Mesothelial cell of epicardium (in vitro differentiated cells): Measurements from ENCODE around the gene SAPCD1. TPM values are rescaled to one million over a fixed set of nuclear protein-coding genes. Genes with fewer than 3 reads are reported as not detected.

ENCODE experiments used
- DNase-seq, 2 experiments: peaks; one replicate each; pipeline ENCODE4 v3.0.0; 2021; ENCODE audit warnings: low spot score in 2 of 2; ENCODE audit not compliant: unreplicated experiment in 2 of 2
- H3K27ac Mint-ChIP-seq: 2 replicates; pipeline ENCODE4 v1.8.0; 2021; ENCODE audit warnings: mixed read lengths
- H3K27me3 Mint-ChIP-seq: 2 replicates; pipeline ENCODE4 v1.8.0; 2021; ENCODE audit warnings: low read depth, mixed read lengths
- H3K36me3 Mint-ChIP-seq: 2 replicates; pipeline ENCODE4 v1.8.0; 2021; ENCODE audit warnings: mixed read lengths
- H3K4me1 Mint-ChIP-seq: 2 replicates; pipeline ENCODE4 v1.8.0; 2021; ENCODE audit warnings: mixed read lengths
- H3K4me3 Mint-ChIP-seq: 2 replicates; pipeline ENCODE4 v1.8.0; 2021; ENCODE audit warnings: mild to moderate bottlenecking, moderate library complexity, mixed read lengths
- H3K9me3 Mint-ChIP-seq: 2 replicates; pipeline ENCODE4 v1.8.0; 2021; ENCODE audit warnings: mixed read lengths
- total RNA-seq: library from RNA; stranded (reverse); gene quantifications from 3 replicates; pipeline ENCODE4 v1.2.1, GENCODE V29; 2021
- TF ChIP-seq, protein P1 (sequence below): fragments of 200-600 bp; sonication (generic); IDR thresholded peaks from one replicate; pipeline ENCODE4 v1.5.0; 2021; ENCODE audit warnings: antibody characterized with exemption; ENCODE audit not compliant: unreplicated experiment

Gene SAPCD1
- total RNA-seq, 1 donor from 2014 or later = 12.8 TPM

DNA sequence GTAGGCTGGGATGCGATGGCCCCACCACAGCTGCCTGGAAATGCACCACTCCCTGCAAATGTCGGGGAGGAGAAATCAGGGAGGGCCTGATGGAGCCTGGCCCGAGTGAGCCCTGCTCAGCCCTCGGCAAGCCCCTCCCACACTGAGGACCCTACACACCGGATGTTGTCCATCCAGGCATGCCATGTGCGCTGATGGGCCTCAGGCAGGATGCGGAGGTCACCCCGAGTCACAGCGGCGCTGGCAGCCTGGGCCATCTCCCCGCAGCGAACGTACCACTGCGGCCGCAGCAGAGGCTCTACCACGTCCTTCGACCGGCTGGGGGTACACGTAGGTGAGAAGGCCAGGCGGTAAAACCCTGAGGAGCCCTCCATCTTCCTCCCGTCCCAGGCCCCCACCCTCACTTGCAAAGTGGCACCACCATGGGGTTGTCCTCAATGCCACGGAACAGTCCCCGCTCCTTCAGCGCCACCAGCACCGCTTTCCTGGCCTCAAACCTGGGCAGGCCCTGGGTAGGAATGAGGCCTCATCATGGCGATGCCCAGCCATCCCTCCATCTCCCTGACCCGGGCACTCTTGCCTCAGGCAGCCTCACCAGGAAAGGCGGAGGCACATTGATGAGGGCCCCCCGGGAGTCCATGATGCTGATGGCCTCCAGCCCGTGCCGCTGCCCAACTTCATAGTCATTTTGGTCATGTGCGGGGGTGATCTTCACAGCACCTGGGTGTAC, 19.8 kb downstream of the SAPCD1 start:
- no peak overlapping the region for H3K4me3 Mint-ChIP-seq
- no peaks in the 10 kb centered on the region for H3K9me3 Mint-ChIP-seq
- H3K27me3 Mint-ChIP-seq = no peaks in the 10 kb centered on the region
- H3K4me1 Mint-ChIP-seq = no peaks in the 10 kb centered on the region
- DNase-seq = no peak
- H3K36me3 Mint-ChIP-seq = peaks cover 22% of the 10 kb centered on the region
- no peak overlapping the region for H3K27ac Mint-ChIP-seq
- TF ChIP-seq, protein P1, sequence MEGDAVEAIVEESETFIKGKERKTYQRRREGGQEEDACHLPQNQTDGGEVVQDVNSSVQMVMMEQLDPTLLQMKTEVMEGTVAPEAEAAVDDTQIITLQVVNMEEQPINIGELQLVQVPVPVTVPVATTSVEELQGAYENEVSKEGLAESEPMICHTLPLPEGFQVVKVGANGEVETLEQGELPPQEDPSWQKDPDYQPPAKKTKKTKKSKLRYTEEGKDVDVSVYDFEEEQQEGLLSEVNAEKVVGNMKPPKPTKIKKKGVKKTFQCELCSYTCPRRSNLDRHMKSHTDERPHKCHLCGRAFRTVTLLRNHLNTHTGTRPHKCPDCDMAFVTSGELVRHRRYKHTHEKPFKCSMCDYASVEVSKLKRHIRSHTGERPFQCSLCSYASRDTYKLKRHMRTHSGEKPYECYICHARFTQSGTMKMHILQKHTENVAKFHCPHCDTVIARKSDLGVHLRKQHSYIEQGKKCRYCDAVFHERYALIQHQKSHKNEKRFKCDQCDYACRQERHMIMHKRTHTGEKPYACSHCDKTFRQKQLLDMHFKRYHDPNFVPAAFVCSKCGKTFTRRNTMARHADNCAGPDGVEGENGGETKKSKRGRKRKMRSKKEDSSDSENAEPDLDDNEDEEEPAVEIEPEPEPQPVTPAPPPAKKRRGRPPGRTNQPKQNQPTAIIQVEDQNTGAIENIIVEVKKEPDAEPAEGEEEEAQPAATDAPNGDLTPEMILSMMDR = no peak

DNA sequence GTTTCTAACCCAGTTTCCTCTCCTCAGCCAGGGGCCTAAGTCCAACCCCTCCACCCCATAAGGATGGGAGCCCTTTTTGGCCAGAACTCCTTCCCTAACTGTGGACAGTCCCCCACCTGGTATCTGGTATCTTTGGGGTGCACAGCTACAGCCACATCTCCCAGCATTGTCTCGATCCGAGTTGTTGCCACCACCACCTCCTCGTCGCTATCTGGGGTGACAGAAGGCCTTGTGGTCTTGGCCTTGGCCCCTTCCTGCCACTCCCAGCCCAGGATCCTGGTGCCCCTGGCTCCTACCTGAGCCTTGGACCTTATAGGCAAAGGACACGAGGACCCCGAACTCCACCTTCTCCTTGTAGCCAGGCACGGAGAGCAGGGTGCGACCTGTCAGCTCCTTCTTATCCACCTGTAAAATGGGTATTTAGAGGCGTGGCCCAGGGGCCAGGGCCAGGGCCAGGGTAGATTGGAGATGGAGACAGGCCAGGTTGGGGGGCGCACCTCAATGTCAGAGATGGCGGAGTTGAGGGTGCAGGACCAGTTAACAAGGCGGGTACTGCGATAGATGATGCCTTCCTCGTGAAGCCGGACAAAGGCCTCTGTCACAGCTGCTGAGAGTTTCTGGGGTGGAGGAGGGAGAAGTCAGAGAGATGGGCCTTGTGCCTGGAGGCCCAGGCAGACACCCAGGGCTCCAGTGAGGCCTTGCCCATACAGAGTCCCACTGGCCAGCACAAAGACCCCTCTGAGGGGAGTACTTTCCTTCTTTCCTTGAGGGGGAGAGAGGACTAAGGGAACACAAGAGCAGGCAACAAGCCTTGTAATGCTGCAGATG, 21.9 kb downstream of the SAPCD1 start:
- Mint-ChIP-seq H3K27ac (no peak overlapping the region), H3K27me3 (no peaks in the 10 kb centered on the region), H3K4me3 (no peak overlapping the region), H3K36me3 (peaks cover 22% of the 10 kb centered on the region), H3K9me3 (no peaks in the 10 kb centered on the region), H3K4me1 (no peaks in the 10 kb centered on the region)
- DNase-seq = no peak
- TF ChIP-seq, protein P1 = no peak

DNA sequence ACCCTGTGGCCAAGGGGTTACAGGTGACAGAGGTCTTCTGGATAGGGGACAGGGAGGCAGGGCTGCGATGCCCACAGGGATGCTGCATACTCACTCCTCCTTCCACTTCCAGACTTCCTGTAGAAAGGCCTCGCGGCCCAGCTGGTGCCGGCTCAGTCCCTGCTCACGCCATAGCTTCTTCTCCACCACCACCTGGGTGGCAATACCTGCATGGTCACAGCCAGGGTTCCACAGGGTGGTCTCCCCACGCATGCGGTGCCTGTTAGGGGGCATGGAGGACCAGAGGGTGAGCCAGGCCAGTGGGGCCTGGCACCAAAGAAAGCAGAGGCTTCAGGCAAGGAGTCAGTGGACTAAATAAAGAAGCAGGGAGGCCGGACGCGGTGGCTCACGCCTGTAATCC, 23.0 kb downstream of the SAPCD1 start:
- TF ChIP-seq, protein P1 = no peak
- peaks cover 25% of the 10 kb centered on the region for H3K36me3 Mint-ChIP-seq
- H3K4me3 Mint-ChIP-seq = no peak overlapping the region
- no peak for DNase-seq
- H3K27me3 Mint-ChIP-seq = no peaks in the 10 kb centered on the region
- no peaks in the 10 kb centered on the region for H3K4me1 Mint-ChIP-seq
- H3K27ac Mint-ChIP-seq = no peak overlapping the region
- H3K9me3 Mint-ChIP-seq = no peaks in the 10 kb centered on the region

DNA sequence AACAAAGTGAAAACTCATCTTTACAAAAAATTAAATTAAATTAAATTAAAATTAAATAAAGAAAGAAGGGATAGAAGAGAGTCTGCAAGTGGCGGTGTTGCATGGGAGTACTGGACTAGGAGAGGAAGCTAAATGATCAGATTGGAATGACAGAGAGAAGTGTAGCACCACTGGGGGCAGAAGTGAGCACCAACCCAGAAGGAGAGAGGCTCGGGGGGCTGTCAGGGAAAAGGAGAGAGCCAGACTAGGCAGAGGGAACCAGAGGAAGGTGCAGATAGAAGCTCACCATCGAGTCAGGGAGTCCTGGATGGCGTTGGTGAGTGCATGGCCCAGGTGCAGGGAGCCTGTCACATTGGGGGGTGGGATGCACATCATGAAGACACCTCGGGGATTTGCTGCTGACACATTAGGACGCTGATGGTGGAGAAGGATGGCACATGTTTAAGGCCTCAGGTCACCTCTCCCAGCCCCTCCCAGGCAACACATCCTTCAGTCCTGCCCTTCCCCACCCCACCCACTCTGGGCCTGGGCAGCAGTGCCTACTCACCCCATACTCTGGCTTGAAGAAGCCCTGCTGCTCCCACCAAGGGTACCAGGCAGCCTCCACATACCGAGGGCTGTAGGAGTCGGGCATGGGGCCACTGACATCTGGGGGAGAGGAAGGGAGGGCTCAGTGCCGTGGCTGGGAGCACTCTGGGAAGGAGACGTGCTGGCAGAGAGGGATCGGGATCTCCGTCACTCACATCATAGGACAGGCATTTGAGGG, 29.1 kb downstream of the SAPCD1 start:
- DNase-seq = peak in 1 of 2 experiments; percentile 73
- no peaks in the 10 kb centered on the region for H3K27me3 Mint-ChIP-seq
- no peaks in the 10 kb centered on the region for H3K9me3 Mint-ChIP-seq
- peaks cover 12% of the 10 kb centered on the region for H3K4me1 Mint-ChIP-seq
- no peak overlapping the region for H3K4me3 Mint-ChIP-seq
- H3K36me3 Mint-ChIP-seq = peaks cover 8% of the 10 kb centered on the region
- TF ChIP-seq, protein P1 = peak; percentile 47
- no peak overlapping the region for H3K27ac Mint-ChIP-seq

DNA sequence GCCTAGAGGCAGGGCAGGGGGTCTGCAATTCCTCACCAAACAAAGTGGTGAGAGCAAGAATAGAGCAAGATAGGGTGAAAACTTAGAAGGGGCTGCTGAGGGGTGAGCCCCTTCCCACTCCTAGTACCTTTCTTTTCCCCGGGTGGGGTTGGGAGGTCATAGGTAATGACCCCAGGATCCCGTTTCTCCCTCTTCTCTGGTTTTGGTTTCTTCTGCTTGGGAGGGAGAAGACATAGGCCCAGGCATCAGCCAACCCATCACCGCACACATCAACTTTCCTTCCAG, 29.6 kb downstream of the SAPCD1 start:
- no peak for DNase-seq
- Mint-ChIP-seq H3K36me3 (peaks cover 8% of the 10 kb centered on the region), H3K9me3 (no peaks in the 10 kb centered on the region), H3K4me1 (peaks cover 12% of the 10 kb centered on the region), H3K27ac (no peak overlapping the region), H3K4me3 (no peak overlapping the region), H3K27me3 (no peaks in the 10 kb centered on the region)
- TF ChIP-seq, protein P1 = no peak
